Pancreas (tissue), 10 donors: ENCODE data around the gene ZPBP. TPM values are rescaled to one million over a fixed set of nuclear protein-coding genes. Genes with fewer than 3 reads are reported as not detected.

Source experiments
- ATAC-seq, 4 donors: fragments of 200-7000 bp; cut with Tn5 transposase; one replicate each; pipeline versions ENCODE4 v1.8.0 to v1.9.1; 2020; ENCODE audit warnings: mild to moderate bottlenecking in 4 of 4, moderate library complexity in 4 of 4
- DNase-seq, 6 donors: peaks; one replicate each; pipeline ENCODE4 v3.0.0-alpha.2; 2020
- FAIRE-seq: peaks from 2 replicates; lab custom pipeline; 2012; peaks lifted over from hg19 to GRCh38; lab: Jason Lieb, UNC
- H3K27ac ChIP-seq, 4 donors: fragments of 200-600 bp; sonication (generic); 1 replicate in 3 of 4; 2 replicates in 1 of 4; pipeline versions ENCODE4 v1.5.0 to v1.8.0; 2020
- H3K27me3 ChIP-seq, 4 donors: fragments of 200-600 bp; one replicate each; pipeline ENCODE4 v1.8.0; 2021
- H3K36me3 ChIP-seq, 3 donors: fragments of 200-600 bp; sonication (generic) in 1 of 3; one replicate each; pipeline versions ENCODE4 v1.5.0 to v1.8.0; 2020 to 2021
- H3K4me1 ChIP-seq, 3 donors: fragments of 200-600 bp; one replicate each; pipeline ENCODE4 v1.8.0; 2021
- H3K4me3 ChIP-seq, 4 donors: fragments of 200-600 bp; sonication (generic) in 2 of 4; one replicate each; pipeline versions ENCODE4 v1.5.0 to v1.8.0; 2020 to 2021
- H3K9me3 ChIP-seq, 4 donors: fragments of 200-600 bp; one replicate each; pipeline ENCODE4 v1.8.0; 2021
- WGBS, 2 donors: extraction: QIAGEN DNeasy Blood & Tissue Kit; methylation state at CpG; one replicate each; pipeline ENCODE4 v1.1.7; 2013; 5-methylcytosine and 5-hydroxymethylcytosine counted together
- intact Hi-C, 3 donors: fragments of 100-400 bp; cut with DNase I; formaldehyde crosslinking; loops; one replicate each; pipeline versions ENCODE4 v1.11.1 to v1.14.2; 2022
- polyA plus RNA-seq, 2 donors: library from polyadenylated mRNA; stranded (reverse); fragments of 200-250 nt; gene quantifications; one replicate each; pipeline ENCODE4 v1.2.3, GENCODE V29; 2013
- total RNA-seq, 6 donors: library from RNA; stranded (reverse); fragmentation: NEBNext Ultra II Directional in 4 of 6; extraction: Animal tissue kit (Norgen Biotek cat#: 25700) in 4 of 6; gene quantifications; one replicate each; pipeline versions ENCODE4 v1.2.1 to v1.2.4, GENCODE V29; 2021 to 2023
- TF ChIP-seq, protein P1 (sequence below), 4 donors: fragments of 200-600 bp; sonication (generic) in 3 of 4; IDR thresholded peaks; one replicate each; pipeline versions ENCODE4 v1.5.0 to v1.8.0; 2021; ENCODE audit warnings: antibody characterized with exemption in 4 of 4
- donor health status: healthy with polysubstance abuse.
- donor health status: DM: no; HTN: no; CAD: no; lungs with moderate emphysema.
- donor health status: DM: no; HTN: no; CAD: no.
- donor health status: control.
- donor health status: control.
- donor health status: Bipolar disorder and iron deficiency.
- donor health status: DM: yes; HTN: yes; CAD: no.
- donor health status: DM: no; HTN: no; CAD: no.
- donor health status: DM: no; HTN: no; CAD: no.
- donor health status: DM: yes; HTN: yes; CAD: no.

Gene ZPBP
- total and polyA plus RNA-seq, 8 donors = 0.12 to 0.38 (median 0.19) TPM; not detected in 3

DNA sequence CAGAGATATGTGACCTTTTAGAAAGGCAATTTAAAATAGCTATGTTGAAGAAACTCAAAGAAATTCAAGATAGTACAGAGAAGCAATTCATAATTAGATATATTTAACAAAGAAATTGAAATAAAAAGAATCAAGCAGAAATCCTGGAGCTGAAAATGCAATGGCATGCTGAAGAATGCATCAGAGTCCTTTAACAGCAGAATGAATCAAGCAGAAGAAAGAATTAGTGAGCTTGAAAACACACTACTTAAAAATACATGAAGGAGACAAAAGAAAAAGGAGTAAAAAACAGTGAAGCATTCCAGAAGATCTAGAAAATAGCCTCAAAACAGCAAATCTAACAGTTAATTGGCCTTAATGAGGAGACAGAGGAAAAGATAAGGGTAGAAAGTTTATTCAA lies 20.0 kb downstream of the ZPBP start:
- Histone ChIP-seq H3K4me1 (no peaks in the 10 kb centered on the region), H3K27me3 (no peaks in the 10 kb centered on the region), H3K9me3 (no peaks in the 10 kb centered on the region), H3K4me3 (no peak overlapping the region), H3K36me3 (no peaks in the 10 kb centered on the region), H3K27ac (no peak overlapping the region)
- TF ChIP-seq, protein P1, sequence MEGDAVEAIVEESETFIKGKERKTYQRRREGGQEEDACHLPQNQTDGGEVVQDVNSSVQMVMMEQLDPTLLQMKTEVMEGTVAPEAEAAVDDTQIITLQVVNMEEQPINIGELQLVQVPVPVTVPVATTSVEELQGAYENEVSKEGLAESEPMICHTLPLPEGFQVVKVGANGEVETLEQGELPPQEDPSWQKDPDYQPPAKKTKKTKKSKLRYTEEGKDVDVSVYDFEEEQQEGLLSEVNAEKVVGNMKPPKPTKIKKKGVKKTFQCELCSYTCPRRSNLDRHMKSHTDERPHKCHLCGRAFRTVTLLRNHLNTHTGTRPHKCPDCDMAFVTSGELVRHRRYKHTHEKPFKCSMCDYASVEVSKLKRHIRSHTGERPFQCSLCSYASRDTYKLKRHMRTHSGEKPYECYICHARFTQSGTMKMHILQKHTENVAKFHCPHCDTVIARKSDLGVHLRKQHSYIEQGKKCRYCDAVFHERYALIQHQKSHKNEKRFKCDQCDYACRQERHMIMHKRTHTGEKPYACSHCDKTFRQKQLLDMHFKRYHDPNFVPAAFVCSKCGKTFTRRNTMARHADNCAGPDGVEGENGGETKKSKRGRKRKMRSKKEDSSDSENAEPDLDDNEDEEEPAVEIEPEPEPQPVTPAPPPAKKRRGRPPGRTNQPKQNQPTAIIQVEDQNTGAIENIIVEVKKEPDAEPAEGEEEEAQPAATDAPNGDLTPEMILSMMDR (IDR thresholded peaks at IDR 0.05) = no peak
- ATAC-seq (no peak), DNase-seq (no peak), FAIRE-seq (no peak)
- intact Hi-C loops = no loop called here

DNA sequence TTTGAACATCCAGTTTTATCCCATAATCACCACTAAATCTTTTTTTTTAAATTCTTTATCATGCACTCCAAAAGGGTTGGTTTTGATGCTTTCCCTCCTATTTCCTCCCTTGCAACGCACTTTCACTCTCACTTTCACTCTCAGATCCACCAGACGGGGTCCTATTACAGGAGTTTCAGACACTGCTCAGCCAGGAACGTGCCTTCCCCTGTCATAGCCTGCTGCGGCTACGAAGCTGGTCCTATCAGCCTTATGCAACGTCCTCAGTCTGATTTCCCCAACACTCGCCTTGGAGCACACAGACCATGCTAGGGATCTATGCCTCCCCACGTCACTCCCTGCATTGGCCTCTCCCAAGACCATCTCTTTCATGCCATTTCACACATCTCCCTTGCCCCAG lies 23.4 kb downstream of the ZPBP start:
- FAIRE-seq = no peak
- 3 to 10% methylated on average over 8 of the region's 8 CpGs for WGBS, 2 donors

DNA sequence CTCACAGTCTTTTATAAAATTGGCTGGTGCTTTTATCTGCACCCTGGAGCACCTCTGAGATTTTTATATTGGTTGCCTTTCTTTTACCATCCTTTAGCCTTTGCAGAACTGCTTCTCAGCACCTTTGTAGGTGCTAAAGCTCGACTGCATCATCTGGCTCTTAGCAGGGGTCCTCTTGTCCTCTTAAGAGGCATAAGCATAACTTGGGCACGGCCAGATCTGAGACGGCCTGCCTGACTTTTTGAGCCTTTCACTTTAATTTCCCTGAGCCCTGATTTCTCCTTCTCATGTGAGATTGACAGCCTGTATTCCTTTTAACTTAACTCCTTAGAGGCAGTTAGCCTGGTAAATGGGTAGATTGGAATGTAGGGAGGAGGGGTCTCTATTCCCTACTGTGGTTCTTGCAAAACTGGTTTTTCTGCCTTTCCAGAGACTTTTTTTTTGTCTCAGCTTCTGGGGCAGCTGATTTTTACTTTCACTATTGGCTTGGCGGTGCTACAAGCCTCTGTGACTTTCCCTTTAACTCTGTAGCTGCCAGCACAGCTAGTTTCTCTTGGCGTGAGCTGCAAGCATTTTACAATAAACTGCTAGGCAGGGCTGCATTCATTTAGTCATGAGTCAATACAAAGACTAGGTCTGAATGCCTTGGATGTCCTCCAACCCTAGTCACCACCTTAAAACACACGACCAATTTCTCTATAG lies 24.0 kb downstream of the ZPBP start:
- intact Hi-C loops = no loop called here

More for the DNA sequence above, 23.4 kb downstream of the ZPBP start:
- peak overlapping the region in 3 of 4 donors; percentile 17 to 77 (median 43) for H3K27ac ChIP-seq
- no peaks in the 10 kb centered on the region for H3K27me3 ChIP-seq
- DNase-seq (peak in 4 of 6 donors; percentile 7 to 59 (median 26)), ATAC-seq (peak; percentile 40 to 79 (median 62))
- H3K4me1 ChIP-seq = no peaks in the 10 kb centered on the region
- peak overlapping the region; percentile 22 to 51 (median 34) for H3K4me3 ChIP-seq
- intact Hi-C loops = no loop called here
- TF ChIP-seq, protein P1 (IDR thresholded peaks at IDR 0.05) = no peak
- no peaks in the 10 kb centered on the region for H3K36me3 ChIP-seq
- no peaks in the 10 kb centered on the region for H3K9me3 ChIP-seq

DNA sequence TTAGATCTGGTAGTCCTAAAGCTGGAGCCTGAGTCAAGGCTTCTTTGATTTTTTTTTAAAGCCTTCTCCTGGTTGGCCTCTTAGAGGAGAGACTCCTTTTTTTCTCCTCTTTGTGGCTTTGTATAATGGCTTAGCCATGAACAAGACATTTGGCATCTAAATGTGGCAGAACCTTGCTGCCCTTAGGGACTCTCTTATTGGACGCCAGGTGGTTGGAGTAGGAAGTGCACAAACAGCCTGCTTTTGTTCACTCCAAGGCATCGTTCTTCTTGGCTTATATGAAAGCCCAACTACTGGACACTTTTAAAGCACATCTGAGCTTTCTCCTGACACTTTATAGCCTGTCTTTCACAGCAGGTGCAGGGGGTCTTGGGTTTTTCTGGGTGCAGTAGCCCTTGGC lies 25.0 kb downstream of the ZPBP start:
- Histone ChIP-seq H3K4me3 (peak overlapping the region in 2 of 4 donors; percentile 43 to 51), H3K4me1 (no peaks in the 10 kb centered on the region), H3K9me3 (no peaks in the 10 kb centered on the region), H3K36me3 (no peaks in the 10 kb centered on the region), H3K27ac (peak overlapping the region in 2 of 4 donors; percentile 43 to 77), H3K27me3 (no peaks in the 10 kb centered on the region)
- 1 to 2% methylated on average over 2 of the region's 2 CpGs for WGBS, 2 donors
- FAIRE-seq = no peak
- ATAC-seq = peak; percentile 76 to 84 (median 80)
- TF ChIP-seq, protein P1 (IDR thresholded peaks at IDR 0.05) = peak in 3 of 4 donors; percentile 17 to 47 (median 33)
- intact Hi-C loops = no loop called here
- peak in 3 of 6 donors; percentile 21 to 47 (median 31) for DNase-seq

More for the DNA sequence above, 24.0 kb downstream of the ZPBP start:
- FAIRE-seq (no peak), ATAC-seq (peak; percentile 89 to 93 (median 90)), DNase-seq (peak in 4 of 6 donors; percentile 34 to 67 (median 60))
- Histone ChIP-seq H3K4me1 (no peaks in the 10 kb centered on the region), H3K27me3 (no peaks in the 10 kb centered on the region), H3K9me3 (no peaks in the 10 kb centered on the region), H3K4me3 (peak overlapping the region; percentile 22 to 51 (median 34)), H3K27ac (peak overlapping the region in 3 of 4 donors; percentile 35 to 77 (median 43)), H3K36me3 (no peaks in the 10 kb centered on the region)
- WGBS, 2 donors = 0 to 1% methylated on average over 6 of the region's 6 CpGs
- TF ChIP-seq, protein P1 (IDR thresholded peaks at IDR 0.05) = no peak

DNA sequence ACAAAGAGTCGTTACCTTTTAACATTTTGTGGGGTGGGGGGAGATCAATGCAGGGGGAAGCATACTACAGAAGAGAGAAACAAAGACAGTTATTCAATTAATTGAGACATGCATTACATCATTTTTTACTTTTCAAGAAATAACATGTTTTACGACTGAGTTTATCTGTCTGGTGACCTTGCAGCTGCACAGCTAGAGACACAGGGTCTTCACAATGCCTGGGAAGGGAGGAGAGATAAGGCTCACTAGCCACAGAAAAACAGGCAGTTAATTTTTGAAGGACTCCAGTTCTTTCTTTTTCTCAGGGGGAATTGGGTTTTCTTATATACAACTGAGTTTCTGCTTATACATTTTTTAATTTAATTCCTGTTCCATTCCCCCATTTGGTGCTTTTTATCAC lies 30.1 kb downstream of the ZPBP start:
- TF ChIP-seq, protein P1 (IDR thresholded peaks at IDR 0.05) = no peak
- no peaks in the 10 kb centered on the region for H3K27me3 ChIP-seq
- H3K9me3 ChIP-seq = no peaks in the 10 kb centered on the region
- H3K36me3 ChIP-seq = no peaks in the 10 kb centered on the region
- ATAC-seq (no peak), FAIRE-seq (no peak), DNase-seq (no peak)
- no peak overlapping the region for H3K27ac ChIP-seq
- H3K4me3 ChIP-seq = no peak overlapping the region
- H3K4me1 ChIP-seq = no peaks in the 10 kb centered on the region
- intact Hi-C loops = no loop called here
- 32 to 39% methylated on average over 2 of the region's 2 CpGs for WGBS, 2 donors
